OCI-LY7 (cell line): ENCODE data around the gene PWWP2A.

Source experiments
- CTCF ChIP-seq: fragments of 200-600 bp; sonication (generic); conservative IDR thresholded peaks from 2 replicates; pipeline ENCODE4 v1.5.1; 2014; ENCODE audit warnings: mild to moderate bottlenecking, antibody characterized with exemption, low read length, moderate library complexity, mixed read lengths
- EZH2phosphoT487 ChIP-seq: fragments of 200-600 bp; sonication (generic); IDR thresholded peaks from 2 replicates; pipeline ENCODE4 v1.6.1; 2018; ENCODE audit warnings: low read depth, borderline replicate concordance, mild to moderate bottlenecking, mixed run types, antibody characterized with exemption, low read length, moderate library complexity, mixed read lengths

- TF ChIP-seq CTCF (no peak), EZH2phosphoT487 (no peak)
Measured at GRCh38 chr5:160082614-160083500, 36.4 kb downstream of the PWWP2A start.
